HAP-1 (cell line): ENCODE data around the gene CGB1.
"Not testable (repeated sequence)": the region's sequence is repeated elsewhere in the genome, so short reads cannot be mapped to it uniquely, and the experiment has no call there.

Source experiments
- DNase-seq, 2 experiments: peaks; one replicate each; pipeline ENCODE4 v3.0.0-alpha.2; 2016 to 2020; ENCODE audit warnings: low spot score in 2 of 2
- H3K27me3 ChIP-seq: fragments of 250-450 bp; sonication (Bioruptor Pico); 2 replicates; pipeline ENCODE4 v1.5.1; 2020; ENCODE audit warnings: low read depth, mild to moderate bottlenecking, moderate library complexity
- H3K36me3 ChIP-seq: fragments of 250-450 bp; sonication (Bioruptor Pico); replicated peaks from 2 replicates; pipeline ENCODE4 v1.5.1; 2020; ENCODE audit warnings: mild to moderate bottlenecking
- H3K4me1 ChIP-seq: fragments of 250-450 bp; sonication (Bioruptor Pico); 2 replicates; pipeline ENCODE4 v1.5.1; 2020; ENCODE audit warnings: mild to moderate bottlenecking
- H3K4me3 ChIP-seq: fragments of 250-450 bp; sonication (Bioruptor Pico); 2 replicates; pipeline ENCODE4 v1.5.1; 2020; ENCODE audit warnings: mild to moderate bottlenecking, moderate library complexity
- H3K9me3 ChIP-seq: fragments of 250-450 bp; sonication (Bioruptor Pico); 2 replicates; pipeline ENCODE4 v1.5.1; 2020; ENCODE audit warnings: mild to moderate bottlenecking, moderate library complexity
- in situ Hi-C: fragments of 300-500 bp; cut with MboI; formaldehyde crosslinking; loops from 3 replicates; pipeline ENCODE4 v1.14.3; 2020; ENCODE audit warnings: low sequenced_read_pairs, inconsistent platforms, mixed read lengths

The CGB1 gene

GRCh38 chr19:49049834-49050233, 13.1 kb upstream of the CGB1 start:
- H3K4me3 ChIP-seq, H3K9me3 ChIP-seq, DNase-seq, H3K36me3 ChIP-seq, H3K4me1 ChIP-seq, H3K27me3 ChIP-seq, in situ Hi-C loops: not testable (repeated sequence)

GRCh38 chr19:49049011-49049410, 12.3 kb upstream of the CGB1 start, which contains the start of gene CGB8:
TSS of gene CGB8 (minus strand) at chr19:49049111. CDS start at chr19:49048739, 372 bp downstream.
- H3K36me3 ChIP-seq, H3K4me3 ChIP-seq, H3K27me3 ChIP-seq, DNase-seq, H3K9me3 ChIP-seq, in situ Hi-C loops, H3K4me1 ChIP-seq: not testable (repeated sequence)

- H3K4me3 ChIP-seq, in situ Hi-C loops, H3K4me1 ChIP-seq, H3K27me3 ChIP-seq, DNase-seq, H3K9me3 ChIP-seq, H3K36me3 ChIP-seq: not testable (repeated sequence)
Measured at GRCh38 chr19:49043548-49043947, 6.9 kb upstream of the CGB1 start, which contains the start of gene CGB5. TSS of gene CGB5 (plus strand) at chr19:49043848. CDS start at chr19:49044210, 362 bp downstream.

- H3K4me1 ChIP-seq, in situ Hi-C loops, H3K27me3 ChIP-seq, H3K36me3 ChIP-seq, H3K4me3 ChIP-seq, H3K9me3 ChIP-seq, DNase-seq: not testable (repeated sequence)
Measured at GRCh38 chr19:49042666-49043065, 6.0 kb upstream of the CGB1 start.

GRCh38 chr19:49042177-49042576, 5.5 kb upstream of the CGB1 start:
- in situ Hi-C loops = no loop called here
- DNase-seq = no peak
- Histone ChIP-seq H3K36me3 (no peaks in the 10 kb centered on the region), H3K27me3 (no peaks in the 10 kb centered on the region), H3K4me1 (no peaks in the 10 kb centered on the region), H3K4me3 (no peak overlapping the region), H3K9me3 (no peaks in the 10 kb centered on the region)

GRCh38 chr19:49039736-49040135, 3.0 kb upstream of the CGB1 start:
- H3K36me3 ChIP-seq, H3K4me3 ChIP-seq, DNase-seq, H3K4me1 ChIP-seq, H3K27me3 ChIP-seq, H3K9me3 ChIP-seq, in situ Hi-C loops: not testable (repeated sequence)

GRCh38 chr19:49038557-49039276, 2.0 kb upstream of the CGB1 start:
- H3K36me3 ChIP-seq, DNase-seq, H3K27me3 ChIP-seq, H3K9me3 ChIP-seq, H3K4me1 ChIP-seq, in situ Hi-C loops, H3K4me3 ChIP-seq: not testable (repeated sequence)

GRCh38 chr19:49038111-49038510, 1.4 kb upstream of the CGB1 start:
- H3K36me3 ChIP-seq, H3K4me3 ChIP-seq, DNase-seq, in situ Hi-C loops, H3K4me1 ChIP-seq, H3K9me3 ChIP-seq, H3K27me3 ChIP-seq: not testable (repeated sequence)

- in situ Hi-C loops, H3K27me3 ChIP-seq: not testable (repeated sequence)
Measured at GRCh38 chr19:49031642-49032301, 4.9 kb downstream of the CGB1 start, which contains the start of gene CGB2. TSS of gene CGB2 (plus strand) at chr19:49031890. CDS start at chr19:49032096, 206 bp downstream.

GRCh38 chr19:49030323-49030722, 6.4 kb downstream of the CGB1 start:
- DNase-seq, H3K4me1 ChIP-seq, H3K36me3 ChIP-seq, H3K27me3 ChIP-seq, H3K4me3 ChIP-seq, H3K9me3 ChIP-seq, in situ Hi-C loops: not testable (repeated sequence)

More at GRCh38 chr19:49031642-49032301, 4.9 kb downstream of the CGB1 start, which contains the start of gene CGB2:
- not testable (repeated sequence) for H3K36me3 ChIP-seq, H3K4me3 ChIP-seq, H3K4me1 ChIP-seq, H3K9me3 ChIP-seq
- DNase-seq = peak; percentile 21 to 80

DNA sequence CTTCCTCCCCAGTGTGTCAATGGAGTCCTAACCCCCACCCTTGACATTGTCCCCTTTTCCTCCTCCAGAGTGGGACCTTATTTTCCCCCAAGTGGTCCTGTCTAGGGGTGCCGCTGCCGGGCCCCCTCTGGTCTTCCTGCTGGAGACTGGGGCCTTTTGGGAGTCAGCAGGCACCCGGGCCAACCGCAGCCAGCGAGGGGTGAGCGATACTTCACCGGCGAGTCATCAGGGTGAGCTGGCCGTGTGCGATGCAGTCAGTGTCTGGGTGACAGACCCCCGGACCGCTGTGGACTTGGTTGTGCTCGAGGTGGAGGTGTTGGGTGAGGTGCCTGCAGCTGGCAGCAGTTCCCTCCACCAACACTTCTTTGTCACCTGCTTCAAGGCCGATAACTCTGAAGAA, 6.9 kb downstream of the CGB1 start:
- DNase-seq, H3K27me3 ChIP-seq, H3K9me3 ChIP-seq, H3K36me3 ChIP-seq, in situ Hi-C loops, H3K4me1 ChIP-seq, H3K4me3 ChIP-seq: not testable (repeated sequence)

- H3K27me3 ChIP-seq, in situ Hi-C loops, H3K9me3 ChIP-seq, H3K36me3 ChIP-seq, H3K4me3 ChIP-seq, H3K4me1 ChIP-seq, DNase-seq: not testable (repeated sequence)
Measured at GRCh38 chr19:49028686-49029085, 8.0 kb downstream of the CGB1 start.

DNA sequence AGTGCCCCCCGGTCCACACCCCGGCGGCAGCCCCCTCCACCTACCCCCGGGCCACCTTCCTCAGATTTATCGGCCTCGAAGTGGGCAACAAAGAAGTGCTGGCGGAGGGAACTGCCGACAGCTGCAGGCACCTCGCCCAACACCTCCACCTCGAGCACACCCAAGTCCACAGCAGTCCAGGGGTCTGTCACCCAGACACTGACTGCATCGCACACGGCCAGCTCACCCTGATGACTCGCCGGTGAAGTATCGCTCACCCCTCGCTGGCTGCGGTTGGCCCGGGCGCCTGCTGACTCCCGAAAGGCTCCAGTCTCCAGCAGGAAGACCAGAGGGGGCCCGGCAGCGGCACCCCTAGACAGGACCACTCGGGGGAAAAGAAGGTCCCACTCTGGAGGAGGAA, 11.1 kb downstream of the CGB1 start:
- H3K36me3 ChIP-seq, H3K9me3 ChIP-seq, H3K4me3 ChIP-seq, H3K4me1 ChIP-seq, in situ Hi-C loops, H3K27me3 ChIP-seq, DNase-seq: not testable (repeated sequence)

GRCh38 chr19:49025088-49025487, 11.6 kb downstream of the CGB1 start:
- H3K4me1 ChIP-seq, H3K36me3 ChIP-seq, in situ Hi-C loops, DNase-seq, H3K27me3 ChIP-seq, H3K9me3 ChIP-seq, H3K4me3 ChIP-seq: not testable (repeated sequence)
